NCI-H2227 (cell line): ENCODE measurements around the gene FAT1.
A peak's percentile ranks its signal among the peaks of the same experiment; 100 is the strongest.
"Not testable (repeated sequence)": the region's sequence is repeated elsewhere in the genome, so short reads cannot be mapped to it uniquely, and the experiment has no call there.

ENCODE experiments used
- DNase-seq: peaks from one replicate; lab custom pipeline; 2025; ENCODE audit not compliant: unreplicated experiment; lab: John Stamatoyannopoulos, UW

The FAT1 gene

DNA sequence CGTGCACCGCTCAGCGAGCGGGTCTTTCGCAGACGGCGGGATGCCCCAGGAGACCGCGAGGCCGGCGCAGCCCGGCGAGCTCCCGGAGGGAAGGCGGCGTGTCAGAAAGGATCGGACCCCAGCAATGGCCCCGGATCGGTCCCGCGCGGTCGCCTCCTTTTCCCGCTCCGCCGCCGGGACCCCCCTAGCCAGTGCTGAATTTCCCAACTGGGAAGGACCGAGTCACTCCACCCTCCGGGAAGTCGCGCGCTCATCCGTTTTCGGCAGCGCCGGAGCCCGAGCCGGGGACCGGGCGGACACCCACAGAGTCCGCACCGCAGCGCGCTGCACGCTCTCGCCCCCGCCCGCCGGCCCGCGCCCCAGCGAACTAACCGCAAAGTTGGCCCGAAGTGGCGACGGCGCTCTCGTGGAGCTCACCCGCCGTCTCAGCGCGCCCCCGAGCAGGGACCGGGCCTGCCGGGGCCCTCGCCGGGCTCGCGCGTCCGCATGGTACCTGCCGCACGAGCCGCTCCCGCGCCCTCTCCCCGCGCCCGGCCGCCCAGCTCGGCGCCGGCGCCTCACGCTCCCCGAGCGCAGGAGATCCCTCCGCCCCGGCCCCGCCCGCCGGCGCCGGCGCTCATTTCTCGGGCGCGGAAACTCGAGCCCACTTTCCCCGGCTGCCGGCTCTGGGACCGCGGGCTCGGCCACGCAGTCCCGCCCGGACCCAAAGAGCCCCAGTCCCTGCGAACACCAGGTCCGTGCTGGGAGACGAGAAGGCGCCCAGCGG lies at the start of gene FAT1:
Gene FAT1 (minus strand): TSS at position 565 of the 766 bp plus-strand sequence. CDS start 14,029 bp downstream, outside the sequence.
- DNase-seq = peak; percentile 47

- no peak for DNase-seq
Measured at GRCh38 chr4:186772936-186773487, 49.4 kb upstream of the FAT1 start.

DNA sequence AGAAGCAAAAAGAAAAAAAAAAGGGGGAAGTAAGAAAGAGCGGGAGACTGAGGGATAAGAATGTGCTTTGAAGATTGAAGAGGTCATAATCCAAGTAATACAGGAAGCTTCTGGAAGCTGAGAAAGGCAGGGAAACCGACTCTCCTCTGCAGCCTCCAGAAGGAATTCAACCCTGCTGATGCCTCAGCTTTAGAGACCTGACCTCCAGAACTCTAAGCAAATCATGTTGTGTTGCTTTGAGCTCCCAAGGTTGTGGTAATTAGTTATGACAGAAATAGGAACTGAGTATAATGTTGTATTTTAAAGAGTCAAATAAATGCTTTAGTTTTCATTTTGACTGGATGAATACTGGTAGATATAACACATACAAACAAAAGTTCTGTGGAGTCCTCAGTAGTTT lies 48.0 kb upstream of the FAT1 start:
- DNase-seq = no peak

DNA sequence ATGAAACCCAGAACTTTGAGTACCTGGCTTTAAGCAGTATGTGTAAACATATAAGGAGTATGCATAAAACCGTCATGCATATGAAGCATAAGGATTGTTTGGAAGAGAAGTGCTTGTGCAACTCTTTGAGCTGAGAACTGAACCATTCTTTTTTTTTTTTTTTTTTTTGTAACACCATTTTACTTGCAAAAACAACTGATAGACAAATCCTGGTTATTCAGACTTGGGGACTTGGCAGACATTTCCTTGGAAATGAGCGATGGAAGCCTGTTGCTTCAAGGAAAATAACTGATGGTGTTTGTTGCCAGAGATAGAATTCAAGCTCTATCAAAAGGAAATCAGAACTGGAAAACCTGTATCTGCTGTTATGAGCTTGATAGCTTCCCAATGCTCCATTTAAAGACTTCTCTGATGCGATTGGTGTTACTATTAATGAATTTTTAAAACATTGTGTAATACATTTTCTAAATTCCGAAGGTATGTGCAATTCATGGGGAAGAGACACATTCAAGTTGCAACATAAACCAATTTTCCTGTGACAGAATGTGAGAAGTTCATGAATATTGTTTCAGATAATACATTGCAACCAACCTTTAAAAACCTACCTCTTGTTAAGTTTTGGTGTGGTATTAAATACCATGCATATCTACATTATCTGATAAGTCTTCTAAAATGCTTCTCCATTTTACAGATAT lies 47.0 kb upstream of the FAT1 start:
- DNase-seq = no peak

- no peak for DNase-seq
Measured at GRCh38 chr4:186767794-186768193, 44.1 kb upstream of the FAT1 start.

GRCh38 chr4:186765673-186766546 lies 42.3 kb upstream of the FAT1 start:
- no peak for DNase-seq

- no peak for DNase-seq
Measured at GRCh38 chr4:186765138-186765537, 41.5 kb upstream of the FAT1 start.

DNA sequence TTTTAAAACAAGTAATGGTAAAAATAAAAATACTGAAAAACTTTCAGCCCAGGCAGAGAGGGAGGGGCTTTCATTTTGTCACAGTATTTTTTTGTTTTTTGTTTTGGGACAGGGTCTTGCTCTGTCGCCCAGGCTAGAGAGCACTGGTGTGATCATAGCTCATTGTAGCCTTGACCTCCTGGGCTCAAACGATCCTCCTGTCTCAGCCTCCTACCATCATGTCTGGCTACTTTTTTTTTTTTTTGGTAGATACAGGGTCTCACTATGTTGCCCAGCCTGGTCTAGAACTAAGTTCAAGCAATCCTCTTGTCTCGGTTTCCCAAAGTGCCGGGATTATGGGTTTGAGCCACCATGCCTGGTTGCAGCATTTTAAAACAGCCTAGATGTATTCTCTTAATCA lies 40.8 kb upstream of the FAT1 start:
- no peak for DNase-seq

GRCh38 chr4:186762865-186763264 lies 39.2 kb upstream of the FAT1 start:
- no peak for DNase-seq

DNA sequence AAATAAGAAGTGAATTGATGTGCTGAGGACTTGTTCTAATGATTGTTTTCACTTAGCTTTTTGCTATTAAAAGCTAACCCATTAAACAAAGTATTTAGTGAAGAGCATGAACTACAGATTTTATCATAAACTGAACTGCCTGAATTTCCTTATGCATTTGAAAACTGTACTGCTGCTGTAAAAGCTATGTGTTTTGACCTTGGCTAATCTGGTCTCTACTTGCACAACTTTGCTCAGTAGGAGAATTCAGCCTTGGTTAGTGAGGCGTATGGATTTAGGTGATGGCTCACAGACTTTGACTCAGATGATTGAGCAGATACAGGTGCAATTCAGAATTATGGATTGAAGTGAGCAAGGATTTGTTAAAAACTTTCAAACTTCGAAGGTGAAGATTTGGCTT lies 38.7 kb upstream of the FAT1 start:
- no peak for DNase-seq

DNA sequence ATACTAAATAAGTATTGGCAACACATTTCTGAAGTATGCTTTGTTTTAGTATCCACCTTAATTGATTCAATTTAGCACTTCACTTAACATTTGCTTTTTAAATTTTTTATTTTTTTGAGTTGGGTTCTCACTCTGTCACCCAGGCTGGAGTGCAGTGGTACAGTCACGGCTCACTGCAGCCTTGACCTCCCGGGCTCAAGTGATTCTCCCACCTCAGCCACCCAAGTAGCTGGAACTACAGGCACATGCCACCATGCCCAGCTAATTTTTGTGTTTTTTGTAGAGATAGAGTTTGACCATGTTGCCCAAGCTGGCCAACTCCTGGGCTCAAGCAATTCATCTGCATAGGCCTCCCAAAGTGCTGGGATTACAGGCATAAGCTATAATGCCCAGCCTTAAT lies 38.3 kb upstream of the FAT1 start:
- not testable (repeated sequence) for DNase-seq

GRCh38 chr4:186761393-186761792 lies 37.7 kb upstream of the FAT1 start:
- DNase-seq = no peak

- no peak for DNase-seq
Measured at GRCh38 chr4:186760576-186760975, 36.9 kb upstream of the FAT1 start.

- DNase-seq = no peak
Measured at GRCh38 chr4:186759990-186760389, 36.3 kb upstream of the FAT1 start.

DNA sequence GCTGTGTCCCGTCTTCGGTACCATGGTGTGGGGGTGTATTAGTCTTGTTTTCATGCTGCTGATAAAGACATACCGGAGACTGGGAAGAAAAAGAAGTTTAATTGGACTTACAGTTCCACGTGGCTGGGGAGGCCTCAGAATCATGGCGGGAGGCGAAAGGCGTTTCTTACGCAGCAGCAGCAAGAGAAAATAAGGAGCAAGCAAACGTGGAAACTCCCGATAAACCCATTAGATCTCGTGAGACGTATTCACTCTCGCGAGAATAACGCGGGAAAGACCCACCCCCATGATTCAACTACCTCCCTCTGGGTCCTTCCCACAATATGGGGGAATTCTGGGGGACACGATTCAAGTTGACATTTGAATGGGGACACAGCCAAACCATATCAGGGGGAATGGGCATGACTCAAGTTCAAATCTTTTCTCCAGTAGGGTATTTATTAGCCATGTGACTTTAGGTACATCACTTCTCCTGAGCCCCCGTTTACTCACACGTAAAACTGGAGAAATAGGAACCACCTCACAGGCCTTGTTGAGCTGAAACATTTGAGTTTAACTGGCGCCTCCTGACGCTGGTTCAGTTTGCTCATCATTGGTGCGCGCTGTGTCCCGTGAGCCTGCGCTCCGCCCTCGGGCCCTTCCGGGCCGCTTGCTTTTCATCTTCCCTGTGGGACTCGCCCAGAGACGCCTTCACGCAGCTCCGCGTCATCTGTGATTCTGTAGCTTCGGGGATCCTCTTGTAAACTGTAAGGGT lies 35.5 kb upstream of the FAT1 start:
- DNase-seq = no peak

DNA sequence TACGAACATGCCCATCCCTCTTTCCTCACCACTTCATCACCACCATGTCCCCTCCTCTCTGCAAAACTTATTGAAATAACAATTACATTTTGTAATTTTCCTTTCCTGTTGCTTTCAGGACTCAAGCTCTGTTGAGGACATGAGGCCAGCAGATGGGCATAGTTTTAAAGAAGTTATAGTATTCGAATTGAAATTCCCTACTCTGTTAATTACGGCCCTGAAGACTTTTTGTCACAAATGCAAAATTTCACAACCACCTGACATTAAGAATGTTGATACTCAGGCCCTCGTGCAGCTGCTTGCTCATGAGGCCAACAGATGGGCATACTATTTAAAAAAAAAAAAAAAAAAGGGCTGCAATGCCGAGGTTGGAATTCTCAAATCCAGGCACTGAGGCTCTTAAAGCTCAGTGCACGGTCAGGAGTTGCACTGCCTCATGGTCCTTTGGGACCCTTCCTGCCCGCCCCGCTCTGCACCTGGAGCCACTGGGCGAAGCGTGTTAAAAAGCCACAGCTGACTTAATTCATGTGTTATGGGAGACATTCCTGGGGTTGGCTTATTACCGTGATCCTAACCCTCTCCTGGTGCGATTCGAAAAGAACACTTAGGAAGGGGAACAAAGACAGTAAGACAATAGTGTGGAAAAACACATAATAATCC lies 34.2 kb upstream of the FAT1 start:
- DNase-seq = no peak

- DNase-seq = not testable (repeated sequence)
Measured at GRCh38 chr4:186756550-186756949, 32.9 kb upstream of the FAT1 start.

DNA sequence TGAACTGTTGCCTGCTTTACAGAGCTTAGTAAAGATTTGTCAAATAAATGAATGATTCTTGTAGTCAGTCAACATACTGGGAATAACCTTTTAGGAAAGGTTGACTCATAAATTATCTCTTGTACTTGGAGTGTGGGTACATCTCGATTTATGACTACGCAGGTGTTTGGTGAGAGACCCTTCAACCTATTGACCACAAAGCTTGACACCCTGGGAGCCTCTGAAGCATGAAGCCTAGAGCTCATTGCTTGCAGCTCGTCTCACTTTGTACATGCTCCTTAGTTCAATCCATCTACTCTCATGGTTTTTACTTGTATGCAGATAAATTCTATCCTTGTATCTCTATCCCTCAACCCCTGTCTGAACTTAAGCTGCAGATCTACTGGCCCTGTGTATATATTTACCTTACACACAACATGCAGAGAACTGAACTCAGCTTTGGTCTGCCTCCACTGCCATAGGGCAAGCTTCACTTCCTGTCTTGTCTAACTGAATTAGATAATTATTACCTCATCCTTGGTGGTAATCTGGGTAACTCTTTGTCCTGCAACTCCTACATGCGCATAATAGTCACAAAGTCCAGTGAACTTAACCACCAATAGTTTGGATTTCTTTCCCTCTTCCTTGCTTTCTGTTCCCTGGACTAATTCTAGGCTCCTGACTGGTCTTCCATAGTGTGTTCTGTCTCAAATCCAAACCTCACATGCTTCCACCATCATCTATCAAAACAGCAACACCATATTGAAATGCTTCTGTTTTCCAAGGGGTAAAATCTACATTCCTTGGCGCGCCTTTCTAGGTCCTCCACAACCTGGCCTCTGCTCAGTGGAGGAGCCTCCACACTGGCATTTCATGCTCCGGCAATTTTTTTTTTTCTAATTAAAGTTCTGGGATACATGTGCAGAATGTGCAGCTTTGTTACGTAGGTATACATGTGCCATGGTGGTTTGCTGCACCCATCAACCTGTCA lies 32.2 kb upstream of the FAT1 start:
- no peak for DNase-seq

- DNase-seq = no peak
Measured at GRCh38 chr4:186754976-186755375, 31.3 kb upstream of the FAT1 start.
